Hepatocyte (in vitro differentiated cells): ENCODE measurements around the gene LIMK2. TPM values are rescaled to one million over a fixed set of nuclear protein-coding genes. Genes with fewer than 3 reads are reported as not detected.

Experiments used
- DNase-seq: peaks from one replicate; pipeline ENCODE4 v3.0.0-alpha.2; 2016; ENCODE audit warnings: low spot score
- H2AFZ ChIP-seq: fragments of 200-600 bp; sonication (generic); 2 replicates; pipeline ENCODE4 v1.6.0; 2016; ENCODE audit warnings: antibody characterized with exemption, mild to moderate bottlenecking
- H3K27ac ChIP-seq: fragments of 200-600 bp; sonication (generic); 2 replicates; pipeline ENCODE4 v1.5.1; 2016; ENCODE audit warnings: mild to moderate bottlenecking
- H3K27me3 ChIP-seq: fragments of 200-600 bp; sonication (generic); 2 replicates; pipeline ENCODE4 v1.6.1; 2016
- H3K36me3 ChIP-seq: fragments of 200-600 bp; sonication (generic); replicated peaks from 2 replicates; pipeline ENCODE4 v1.5.1; 2016; ENCODE audit warnings: low read depth; ENCODE audit not compliant: insufficient read depth
- H3K4me1 ChIP-seq: fragments of 200-600 bp; sonication (generic); 2 replicates; pipeline ENCODE4 v1.5.1; 2016; ENCODE audit warnings: mild to moderate bottlenecking, moderate library complexity; ENCODE audit not compliant: insufficient read depth
- H3K4me2 ChIP-seq: fragments of 200-600 bp; sonication (generic); 2 replicates; pipeline ENCODE4 v1.6.0; 2016
- H3K4me3 ChIP-seq: fragments of 200-600 bp; sonication (generic); 2 replicates; pipeline ENCODE4 v1.5.1; 2016; ENCODE audit warnings: mild to moderate bottlenecking
- H3K79me2 ChIP-seq: fragments of 200-600 bp; sonication (generic); 2 replicates; pipeline ENCODE4 v1.6.0; 2017; ENCODE audit warnings: mild to moderate bottlenecking
- H3K9me2 ChIP-seq: fragments of 200-600 bp; sonication (generic); replicated peaks from 2 replicates; pipeline ENCODE4 v1.6.0; 2017; ENCODE audit warnings: mild to moderate bottlenecking; ENCODE audit not compliant: insufficient read depth
- H3K9me3 ChIP-seq: fragments of 200-600 bp; sonication (generic); 2 replicates; pipeline ENCODE4 v1.5.1; 2016; ENCODE audit warnings: low read depth, mild to moderate bottlenecking
- H4K20me1 ChIP-seq: fragments of 200-600 bp; sonication (generic); 2 replicates; pipeline ENCODE4 v1.6.0; 2016; ENCODE audit warnings: mild to moderate bottlenecking; ENCODE audit not compliant: insufficient read depth, poor library complexity, severe bottlenecking
- CTCF ChIP-seq: fragments of 200-600 bp; sonication (generic); IDR thresholded peaks from 2 replicates; pipeline ENCODE4 v1.5.1; 2016; ENCODE audit warnings: antibody characterized with exemption, mild to moderate bottlenecking; ENCODE audit not compliant: poor library complexity
- EZH2 ChIP-seq: fragments of 200-600 bp; sonication (generic); IDR thresholded peaks from 2 replicates; pipeline ENCODE4 v1.6.1; 2016; ENCODE audit warnings: antibody characterized with exemption, mild to moderate bottlenecking, borderline replicate concordance
- EZH2phosphoT487 ChIP-seq: fragments of 200-600 bp; sonication (generic); IDR thresholded peaks from one replicate; pipeline ENCODE4 v1.6.1; 2018; ENCODE audit warnings: antibody characterized with exemption, mild to moderate bottlenecking, low read depth, moderate library complexity; ENCODE audit not compliant: unreplicated experiment, severe bottlenecking
- WGBS: methylation state at CpG from one replicate; pipeline ENCODE4 v1.1.6; 2016; ENCODE audit warnings: low lambda C conversion rate; ENCODE audit errors: missing lambda C conversion rate; 5-methylcytosine and 5-hydroxymethylcytosine counted together
- polyA plus RNA-seq: library from polyadenylated mRNA; unstranded; fragments of >200 nt; fragmentation: Nextera tagmentation; extraction: Ambion mirVana; gene quantifications from 2 replicates; pipeline ENCODE4 v1.2.1, GENCODE V29; 2016
- small RNA-seq: library from RNA; depleted of rRNA; stranded (forward); fragments of <200 nt; gene quantifications from one replicate; pipeline ENCODE3, GENCODE V24; 2014
- total RNA-seq: library from RNA; depleted of rRNA; stranded (reverse); fragments of >200 nt; gene quantifications from 2 replicates; pipeline ENCODE4 v1.2.3, GENCODE V29; 2014

LIMK2 gene
- total and polyA plus RNA-seq, 2 experiments from 2014 or later: 45.9 to 49.9 TPM

GRCh38 chr22:31329029-31329428, 116.9 kb downstream of the LIMK2 start:
- TF ChIP-seq EZH2phosphoT487: no peak
- TF ChIP-seq EZH2: no peak
- TF ChIP-seq CTCF: no peak
- H2AFZ ChIP-seq: no peak overlapping the region
- no peak overlapping the region for H3K27ac ChIP-seq
- no peaks in the 10 kb centered on the region for H3K9me2 ChIP-seq
- H3K9me3 ChIP-seq: no peaks in the 10 kb centered on the region
- H3K4me2 ChIP-seq: no peak overlapping the region
- no peaks in the 10 kb centered on the region for H3K4me1 ChIP-seq
- H3K4me3 ChIP-seq: no peak overlapping the region
- DNase-seq: no peak
- no peaks in the 10 kb centered on the region for H3K27me3 ChIP-seq
- H4K20me1 ChIP-seq: no peaks in the 10 kb centered on the region
- H3K79me2 ChIP-seq: peaks cover 5% of the 10 kb centered on the region
- no peaks in the 10 kb centered on the region for H3K36me3 ChIP-seq
- 77% methylated on average over 4 of the region's 4 CpGs for WGBS

Small RNA genes lying within 50 kb of the gene (small RNA-seq; reads per million reads assigned to genes)
- not detected for gene RF00019
- not detected for gene RNA5SP496
- not detected for gene RNU6-1128P

Other genes starting within 250 kb of the LIMK2 start
- gene MORC2, start 243.5 kb upstream of the LIMK2 start, total RNA-seq: 16.3 and 24.0 TPM in 2 replicates
- 15.6 and 20.5 TPM in 2 replicates for gene MORC2, start 243.5 kb upstream of the LIMK2 start, polyA plus RNA-seq
- gene TUG1, start 243.0 kb upstream of the LIMK2 start, total RNA-seq: 99.3 and 109 TPM in 2 replicates
- gene TUG1, start 243.0 kb upstream of the LIMK2 start, polyA plus RNA-seq: 33.9 and 39.1 TPM in 2 replicates
- 43.0 and 64.7 TPM in 2 replicates for gene SMTN, start 131.0 kb upstream of the LIMK2 start, total RNA-seq
- gene SMTN, start 131.0 kb upstream of the LIMK2 start, polyA plus RNA-seq: 88.7 and 112 TPM in 2 replicates
- gene SELENOM, start 104.7 kb upstream of the LIMK2 start, total RNA-seq: 130 and 156 TPM in 2 replicates
- 240 and 307 TPM in 2 replicates for gene SELENOM, start 104.7 kb upstream of the LIMK2 start, polyA plus RNA-seq
- 3.4 and 3.5 TPM in 2 replicates for gene INPP5J, start 89.3 kb upstream of the LIMK2 start, total RNA-seq
- 5.6 and 6.1 TPM in 2 replicates for gene INPP5J, start 89.3 kb upstream of the LIMK2 start, polyA plus RNA-seq
- gene PLA2G3, start 71.8 kb upstream of the LIMK2 start, total RNA-seq: 0.04 and 0.10 TPM in 2 replicates
- 0.33 and 0.52 TPM in 2 replicates for gene PLA2G3, start 71.8 kb upstream of the LIMK2 start, polyA plus RNA-seq
- 48.0 and 49.3 TPM in 2 replicates for gene RNF185, start 52.1 kb upstream of the LIMK2 start, total RNA-seq
- gene RNF185, start 52.1 kb upstream of the LIMK2 start, polyA plus RNA-seq: 43.2 and 46.5 TPM in 2 replicates
- gene PIK3IP1, start 80.2 kb downstream of the LIMK2 start, total RNA-seq: 17.9 and 22.2 TPM in 2 replicates
- gene PIK3IP1, start 80.2 kb downstream of the LIMK2 start, polyA plus RNA-seq: 19.5 and 22.4 TPM in 2 replicates
- 20.3 and 25.1 TPM in 2 replicates for gene PATZ1, start 134.0 kb downstream of the LIMK2 start, total RNA-seq
- gene PATZ1, start 134.0 kb downstream of the LIMK2 start, polyA plus RNA-seq: 18.2 and 23.8 TPM in 2 replicates
- gene DRG1, start 187.3 kb downstream of the LIMK2 start, total RNA-seq: 52.2 and 55.2 TPM in 2 replicates
- gene DRG1, start 187.3 kb downstream of the LIMK2 start, polyA plus RNA-seq: 66.4 and 71.0 TPM in 2 replicates